Mammary microvascular endothelial cell (primary cell): ENCODE results near the gene WBP1. TPM values are rescaled to one million over a fixed set of nuclear protein-coding genes. Genes with fewer than 3 reads are reported as not detected.

ENCODE experiments used
- total RNA-seq: library from RNA; depleted of rRNA; stranded (reverse); fragments of >200 nt; gene quantifications from 2 replicates; pipeline ENCODE4 v1.2.3, GENCODE V29; 2015

The WBP1 gene
- total RNA-seq = 36.2 and 43.0 TPM in 2 replicates

DNA sequence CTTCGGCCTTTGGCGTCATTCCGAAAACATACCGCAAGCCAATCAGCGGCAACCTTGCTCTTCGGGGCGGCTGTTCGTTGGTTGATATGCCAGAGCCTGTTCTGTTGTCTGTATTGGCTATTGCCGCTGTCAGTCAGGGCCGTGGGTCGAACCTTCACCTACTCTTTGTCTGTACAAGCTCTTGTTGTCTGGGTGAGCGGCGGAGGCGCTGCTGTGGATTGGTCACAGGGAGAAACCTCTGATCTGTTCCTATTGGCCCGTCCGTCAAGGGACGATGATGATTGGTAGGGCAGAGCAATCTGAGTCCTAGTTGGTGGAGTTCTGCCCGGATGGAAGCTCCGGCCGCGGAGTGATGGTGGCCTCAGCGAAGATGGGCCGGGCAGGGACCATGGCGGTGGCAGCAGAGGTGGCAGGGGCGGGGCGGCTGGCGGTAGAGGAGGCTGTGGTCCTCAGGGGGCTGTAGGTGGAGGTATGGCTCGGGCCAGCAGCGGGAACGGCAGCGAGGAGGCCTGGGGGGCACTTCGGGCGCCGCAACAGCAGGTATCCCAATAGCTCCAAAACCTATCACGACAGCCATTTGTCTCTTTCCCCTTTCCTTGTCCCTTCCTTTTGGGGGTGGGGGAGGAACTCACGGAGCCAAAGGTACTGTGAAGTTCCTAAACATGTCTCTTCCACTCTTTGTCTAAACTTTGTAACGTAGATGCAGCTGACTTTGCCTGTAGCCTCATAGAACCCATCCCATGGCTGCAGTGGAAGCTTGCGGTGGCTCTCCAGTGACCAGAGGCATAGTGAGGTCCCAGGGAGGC lies at the start of gene WBP1:
WBP1 (plus strand) TSS at position 307 of the 806 bp plus-strand sequence; CDS start at position 472, 165 bp downstream.

DNA sequence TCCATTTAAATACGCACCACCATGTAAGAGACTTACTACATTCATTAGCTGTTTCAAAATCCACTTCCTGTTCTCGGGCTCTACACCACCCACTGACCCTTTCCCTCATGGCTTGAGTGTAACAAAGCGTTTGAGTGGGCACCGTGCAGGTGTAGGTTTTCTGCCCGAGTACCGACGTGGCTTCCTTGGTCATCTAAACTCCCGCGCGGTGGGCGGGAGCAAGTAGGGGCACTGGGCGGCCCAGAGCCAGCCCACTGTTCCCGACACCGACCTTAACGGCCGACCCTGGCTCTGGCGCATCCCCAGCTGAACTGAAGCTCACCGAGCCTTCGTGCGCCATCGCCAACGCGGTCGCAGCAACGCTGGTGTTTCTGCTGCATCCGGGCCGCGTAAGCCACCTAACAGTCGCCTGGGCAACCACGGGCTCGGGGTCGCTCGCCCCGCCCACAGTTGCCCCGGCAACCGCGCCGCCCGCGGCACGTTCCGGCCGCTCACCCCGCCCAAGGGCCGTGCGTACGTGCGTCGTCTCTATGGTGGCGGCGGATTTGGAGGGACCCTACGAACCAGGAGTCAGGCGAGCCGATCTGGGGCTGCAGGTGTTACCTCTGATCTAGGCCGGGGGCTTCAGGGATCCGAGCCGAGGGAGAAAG lies 36.9 kb upstream of the WBP1 start, which contains the start of the genes C2orf81 and WDR54:
C2orf81 (minus strand) TSS at position 399 of the 650 bp plus-strand sequence; CDS start at position 340, 59 bp downstream.
WDR54 (plus strand) TSS at position 510 of the 650 bp plus-strand sequence. CDS start 424 bp downstream, outside the sequence.

DNA sequence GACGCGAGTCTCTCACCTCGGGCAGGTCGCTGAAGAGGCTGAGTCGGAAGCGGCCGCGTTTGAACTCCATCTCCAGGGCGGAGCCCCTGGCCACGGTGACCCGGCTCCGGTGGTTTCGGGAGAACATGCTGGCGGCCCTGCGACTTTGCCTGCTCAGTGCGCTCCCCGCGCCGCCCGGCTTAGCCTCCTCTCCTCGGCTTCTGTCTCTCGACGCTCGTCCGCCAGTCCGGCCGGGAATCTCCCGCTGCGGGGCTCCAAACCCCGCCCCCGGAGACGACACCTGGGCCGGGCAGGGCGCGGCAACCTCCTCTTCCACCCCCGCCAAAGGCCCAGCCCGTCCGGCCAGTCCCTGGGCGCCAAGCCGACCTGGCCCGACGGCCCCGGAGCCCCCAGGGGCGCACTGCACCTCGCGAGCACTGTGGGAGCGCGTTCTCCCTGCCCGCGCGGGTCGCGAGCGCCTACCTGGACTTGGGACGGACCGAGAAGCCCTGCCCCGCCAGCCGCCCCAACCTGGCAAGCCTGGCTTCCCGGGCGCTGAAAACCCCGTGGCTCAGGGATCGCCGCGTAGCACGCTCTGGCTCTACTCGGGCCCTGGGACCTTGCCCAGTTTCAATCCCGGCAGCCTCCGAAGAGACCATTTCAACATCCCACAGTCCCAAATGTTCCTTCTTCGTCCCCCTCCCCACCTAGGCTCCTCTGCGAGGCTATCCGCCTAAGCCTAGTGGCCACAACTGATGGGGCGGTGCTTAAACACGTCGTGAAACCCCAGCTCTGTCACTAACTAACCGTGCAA lies 16.4 kb upstream of the WBP1 start, which contains the start of gene RTKN:
RTKN (minus strand) TSS at position 248 of the 793 bp plus-strand sequence; CDS start at position 127, 121 bp downstream.

DNA sequence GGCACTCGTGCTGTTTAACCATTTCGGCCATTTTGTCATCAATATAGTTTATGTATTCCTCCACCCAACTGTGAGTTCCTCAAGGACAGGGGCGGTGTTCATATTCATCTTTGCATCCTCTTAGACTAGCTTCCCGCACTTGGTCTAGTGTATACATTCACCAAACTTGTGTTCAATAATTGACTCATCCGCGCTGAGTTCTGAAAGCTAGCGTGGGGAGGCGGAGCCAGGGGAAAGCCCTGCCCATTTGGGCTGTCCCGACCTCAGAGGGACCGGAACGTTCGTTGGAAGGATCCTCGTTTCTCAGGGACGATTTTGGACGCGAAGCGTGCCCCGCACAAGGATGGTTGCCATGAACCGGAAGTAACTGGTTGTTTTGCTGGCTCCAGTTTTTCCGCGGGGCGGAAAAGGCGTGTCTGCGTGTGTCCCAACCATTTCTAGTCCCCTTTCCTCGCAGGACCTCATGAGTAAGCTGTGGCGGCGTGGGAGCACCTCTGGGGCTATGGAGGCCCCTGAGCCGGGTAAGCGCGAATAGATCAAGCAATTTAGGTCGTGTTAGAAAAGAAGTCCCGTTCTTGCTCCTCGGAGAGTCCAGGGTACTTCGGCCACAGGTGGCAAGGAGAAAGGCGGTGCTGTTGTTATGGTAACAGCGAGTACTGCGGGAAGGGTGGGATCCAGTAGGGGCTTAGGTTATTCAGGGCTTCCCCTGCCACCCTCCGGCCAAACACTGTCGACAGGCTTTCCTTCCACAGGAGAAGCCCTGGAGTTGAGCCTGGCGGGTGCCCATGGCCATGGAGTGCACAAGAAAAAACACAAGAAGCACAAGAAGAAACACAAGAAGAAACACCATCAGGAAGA lies 3.4 kb upstream of the WBP1 start, which contains the start of gene INO80B:
INO80B (plus strand) TSS at position 434 of the 858 bp plus-strand sequence; CDS start at position 464, 30 bp downstream.

DNA sequence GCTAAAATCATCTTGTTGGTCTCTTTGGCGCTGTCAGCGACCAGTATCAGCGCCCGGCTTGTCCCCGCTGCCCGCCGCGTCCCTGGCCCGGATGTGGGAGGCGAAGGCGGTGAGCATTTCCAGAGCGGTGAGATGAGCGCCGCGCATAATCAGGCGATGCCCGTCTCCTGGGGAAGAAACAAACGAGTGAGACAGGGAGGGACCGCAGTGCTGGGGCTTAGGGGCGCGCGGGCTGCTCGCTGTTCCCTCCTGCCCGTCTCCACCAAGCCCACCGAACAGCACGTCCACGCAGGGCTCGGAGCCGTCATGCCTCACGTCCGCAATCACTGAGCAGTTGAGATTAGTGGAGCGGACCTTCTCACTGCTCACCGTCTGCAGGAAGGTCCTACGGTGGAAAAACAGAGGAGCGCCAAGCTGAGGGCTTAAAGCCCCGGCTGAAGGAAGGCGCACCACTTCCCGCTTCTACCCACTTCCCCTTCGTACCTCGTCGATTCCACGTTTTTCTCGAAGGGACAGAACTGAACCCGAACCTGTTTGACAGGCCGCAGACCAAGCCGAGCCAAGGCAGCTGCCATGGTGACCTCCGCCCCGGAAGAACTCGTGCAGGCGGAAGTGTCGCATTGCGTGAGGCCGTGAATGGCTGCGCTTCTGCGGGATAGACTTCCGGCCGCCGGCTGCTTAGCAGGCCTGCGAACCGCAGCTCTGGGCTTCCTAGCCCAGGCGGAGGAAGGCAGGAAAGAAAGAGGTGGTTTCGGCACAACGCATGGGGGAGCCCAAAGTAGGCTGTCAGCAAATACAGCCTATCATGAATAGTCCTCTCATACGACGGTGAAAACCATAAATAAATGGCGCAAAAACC lies 14.1 kb downstream of the WBP1 start, which contains the start of gene MRPL53:
MRPL53 (minus strand) TSS at position 595 of the 859 bp plus-strand sequence; CDS start at position 575, 20 bp downstream.

DNA sequence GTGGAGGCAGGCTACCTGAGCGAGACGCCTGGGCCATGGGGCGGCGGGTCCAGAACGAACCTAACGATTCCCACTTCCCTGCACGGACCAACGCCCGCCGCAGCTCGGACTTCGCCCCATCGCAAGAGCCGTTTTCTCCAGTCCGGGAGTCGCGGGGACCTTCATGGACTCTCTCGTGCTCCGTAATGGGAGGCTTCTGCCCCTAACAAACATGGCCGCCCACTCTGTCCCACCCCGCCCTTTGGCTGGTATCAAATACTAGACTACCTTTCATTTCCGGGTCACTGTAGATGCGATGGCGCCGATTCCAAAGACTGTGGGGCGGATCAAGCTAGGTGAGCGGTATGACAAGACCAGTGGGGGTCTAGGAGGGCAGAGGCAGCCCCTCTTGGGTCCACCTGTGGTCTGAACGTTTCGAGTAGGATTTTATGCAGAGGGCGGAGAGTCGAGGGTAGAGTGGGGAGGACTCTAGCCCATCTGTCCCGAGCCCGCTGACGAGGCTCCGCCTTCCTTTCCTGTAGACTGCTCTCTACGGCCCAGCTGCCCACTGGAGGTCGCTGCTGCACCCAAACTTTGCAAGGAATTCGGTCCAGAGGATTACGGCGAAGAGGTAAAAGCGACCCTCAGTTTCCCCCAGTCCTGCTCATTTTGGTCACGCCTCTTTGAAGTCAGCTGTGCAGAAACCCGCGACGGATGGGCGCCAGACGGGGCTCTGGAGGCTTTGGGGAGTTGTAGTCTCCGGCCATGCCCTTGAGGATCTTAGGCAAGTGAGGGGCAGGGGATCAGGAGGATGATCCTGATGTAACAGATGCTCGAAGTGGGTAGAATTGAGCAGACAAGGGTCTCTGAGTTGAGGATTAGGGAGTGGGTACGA lies 24.8 kb downstream of the WBP1 start, which contains the start of the genes CCDC142 and TTC31:
CCDC142 (minus strand) TSS at position 198 of the 874 bp plus-strand sequence; CDS start at position 37, 161 bp downstream.
TTC31 (plus strand) TSS at position 281 of the 874 bp plus-strand sequence; CDS start at position 296, 15 bp downstream.

DNA sequence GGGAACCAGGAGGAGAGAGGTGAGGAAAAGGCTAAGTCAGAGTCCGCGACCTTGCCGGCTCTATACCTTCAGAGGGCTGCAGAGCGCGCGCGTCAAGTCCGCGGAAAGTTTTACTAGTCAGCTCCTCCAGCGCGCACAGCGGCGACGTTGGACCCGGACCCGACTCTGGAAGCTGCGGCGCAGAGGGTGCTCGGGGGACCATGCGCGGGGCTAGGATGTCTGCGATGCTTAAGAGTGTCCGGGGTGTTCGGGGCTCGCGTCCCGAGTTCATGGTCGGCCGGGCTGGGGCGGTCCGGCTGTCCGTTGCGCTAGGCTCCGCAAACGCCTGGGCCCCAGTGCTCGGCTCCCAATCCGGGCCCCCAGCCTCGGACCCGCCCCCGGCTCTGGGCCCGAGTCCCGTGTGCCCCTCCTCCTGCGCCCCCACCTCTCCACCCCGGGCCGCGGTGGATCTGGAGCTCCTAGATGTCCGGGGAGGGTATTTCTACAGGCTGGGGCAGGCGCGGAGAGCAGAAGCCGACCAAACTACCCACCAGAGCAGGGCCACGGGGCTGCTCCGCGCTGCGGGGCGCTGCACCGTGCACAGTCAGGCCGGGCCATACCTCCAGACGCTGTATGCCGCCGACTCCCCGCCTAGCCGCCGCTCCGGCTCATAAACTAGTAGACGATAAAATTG lies 41.2 kb downstream of the WBP1 start, which contains the start of gene LBX2:
LBX2 (minus strand) TSS at position 337 of the 673 bp plus-strand sequence; CDS start at position 271, 66 bp downstream.

DNA sequence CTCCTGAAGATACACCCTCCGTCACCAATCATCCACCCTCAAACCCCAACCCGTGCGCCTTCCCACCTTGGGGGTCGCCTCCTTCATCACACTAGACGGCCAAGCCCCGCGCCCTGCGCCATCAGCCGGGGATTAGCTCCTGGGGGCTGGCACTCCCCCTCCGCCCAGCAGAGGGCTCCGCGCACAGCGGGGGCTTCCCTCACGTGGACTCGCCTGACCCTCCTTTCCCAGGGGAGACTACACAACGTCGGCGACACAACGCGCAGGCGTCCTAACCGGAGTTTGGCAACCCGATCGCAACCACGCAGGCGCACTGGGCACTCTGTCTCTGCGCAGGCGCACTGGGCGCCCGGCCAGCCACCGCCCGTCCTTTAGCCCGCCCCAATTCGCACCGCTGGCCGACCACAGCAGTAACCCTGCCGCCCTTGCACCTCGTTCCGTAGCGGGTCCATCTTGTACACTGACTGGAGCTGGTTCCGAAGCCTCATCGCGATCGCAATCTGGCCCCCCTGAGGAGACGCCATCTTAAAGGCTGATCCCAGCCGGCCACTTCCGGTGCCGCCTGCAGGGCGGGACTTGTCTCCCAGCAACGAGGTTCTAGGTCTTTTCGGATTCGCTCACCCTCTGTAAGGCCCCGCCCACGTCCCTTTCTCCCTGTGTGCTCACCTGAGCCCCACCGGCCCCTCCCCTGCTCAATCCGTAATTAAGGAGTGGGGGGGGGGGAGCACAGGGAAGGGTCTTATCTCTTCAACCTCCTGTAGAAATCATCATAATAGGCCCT lies 49.1 kb downstream of the WBP1 start, which contains the start of gene PCGF1:
PCGF1 (minus strand) TSS at position 551 of the 781 bp plus-strand sequence; CDS start at position 524, 27 bp downstream.

Other genes starting within 250 kb of the WBP1 start
- 0.05 and 0.07 TPM in 2 replicates for gene SLC4A5, start 115.0 kb upstream of the WBP1 start, total RNA-seq
- gene DCTN1, start 78.1 kb upstream of the WBP1 start, total RNA-seq = 125 and 128 TPM in 2 replicates
- gene C2orf81, start 36.8 kb upstream of the WBP1 start, total RNA-seq = 0.59 and 0.67 TPM in 2 replicates
- gene WDR54, start 36.7 kb upstream of the WBP1 start, total RNA-seq = 27.2 and 30.3 TPM in 2 replicates
- 3.2 and 5.6 TPM in 2 replicates for gene RTKN, start 16.5 kb upstream of the WBP1 start, total RNA-seq
- gene INO80B, start 3.4 kb upstream of the WBP1 start, total RNA-seq = 16.2 and 17.2 TPM in 2 replicates
- gene MOGS, start 6.9 kb downstream of the WBP1 start, total RNA-seq = 67.8 and 75.5 TPM in 2 replicates
- 23.0 and 63.2 TPM in 2 replicates for gene MRPL53, start 14.2 kb downstream of the WBP1 start, total RNA-seq
- 9.8 and 9.9 TPM in 2 replicates for gene CCDC142, start 24.6 kb downstream of the WBP1 start, total RNA-seq
- gene TTC31, start 24.6 kb downstream of the WBP1 start, total RNA-seq = 15.8 and 22.0 TPM in 2 replicates
- gene LBX2, start 41.2 kb downstream of the WBP1 start, total RNA-seq = 2.5 and 4.3 TPM in 2 replicates
- gene PCGF1, start 49.3 kb downstream of the WBP1 start, total RNA-seq = 5.1 and 6.2 TPM in 2 replicates
- gene TLX2, start 56.0 kb downstream of the WBP1 start, total RNA-seq = not detected in 2 replicates
- not detected in 2 replicates for gene DQX1, start 67.8 kb downstream of the WBP1 start, total RNA-seq
- gene AUP1, start 71.3 kb downstream of the WBP1 start, total RNA-seq = 111 and 134 TPM in 2 replicates
- gene HTRA2, start 71.5 kb downstream of the WBP1 start, total RNA-seq = 23.4 and 28.8 TPM in 2 replicates
- 0.27 and 0.94 TPM in 2 replicates for gene LOXL3, start 95.5 kb downstream of the WBP1 start, total RNA-seq
- 19.9 and 23.2 TPM in 2 replicates for gene DOK1, start 96.3 kb downstream of the WBP1 start, total RNA-seq
- gene M1AP, start 189.9 kb downstream of the WBP1 start, total RNA-seq = not detected in 2 replicates
- 3.7 and 5.0 TPM in 2 replicates for gene SEMA4F, start 195.8 kb downstream of the WBP1 start, total RNA-seq